Measurements from ENCODE around the gene UBE2M.

UBE2M gene

DNA sequence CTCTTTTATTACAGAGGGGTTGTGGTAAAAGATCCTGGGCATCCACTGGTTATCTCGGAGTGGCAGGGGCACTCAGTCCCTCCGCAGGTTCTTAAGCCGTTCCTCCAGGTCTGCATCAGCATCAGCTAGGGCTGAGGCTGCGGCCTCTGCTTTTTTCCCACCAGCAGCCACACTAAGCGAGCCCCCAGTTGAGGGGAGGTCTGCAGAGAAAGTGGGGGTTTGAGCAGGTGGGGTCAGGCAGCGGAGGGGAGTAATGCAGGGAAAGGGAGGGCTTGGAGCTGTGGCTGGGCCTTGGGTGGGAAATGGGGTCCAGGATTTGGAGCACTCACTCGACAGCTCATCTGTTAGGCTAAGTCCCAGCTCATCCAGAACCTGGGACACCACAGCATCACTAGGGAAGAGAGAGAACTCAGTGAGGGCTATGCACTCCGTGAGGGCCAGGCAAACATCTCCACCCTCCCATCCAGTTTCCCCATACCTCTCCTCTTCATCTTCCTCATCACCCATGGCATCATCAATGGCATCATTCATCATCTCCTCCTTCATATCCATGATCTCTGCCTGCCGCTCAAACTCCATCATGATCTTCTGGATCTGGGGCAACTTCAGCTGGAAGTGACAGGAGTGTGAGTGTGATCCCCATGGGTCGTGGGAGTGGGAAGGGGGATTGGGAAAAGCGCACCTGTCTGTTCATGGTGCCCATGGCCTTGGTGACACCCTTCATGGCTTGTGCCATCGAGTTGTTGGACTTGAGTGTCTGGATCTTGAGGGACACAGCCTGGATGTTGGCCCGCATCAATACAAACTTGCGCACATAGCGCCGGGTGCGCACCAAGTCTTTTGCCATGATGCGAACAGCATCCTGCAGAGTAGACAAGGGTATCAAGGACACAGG, 6.6 kb downstream of the UBE2M start:
- H3K36me3 ChIP-seq: peaks cover 67% of the 10 kb centered on the region
- no peaks in the 10 kb centered on the region for H3K27me3 ChIP-seq

GRCh38 chr19:58551123-58551497, 7.3 kb downstream of the UBE2M start:
- peaks cover 66% of the 10 kb centered on the region for H3K36me3 ChIP-seq
- no peak for DNase-seq
- H3K4me1 ChIP-seq: peaks cover 4% of the 10 kb centered on the region
- TF ChIP-seq, protein P1, sequence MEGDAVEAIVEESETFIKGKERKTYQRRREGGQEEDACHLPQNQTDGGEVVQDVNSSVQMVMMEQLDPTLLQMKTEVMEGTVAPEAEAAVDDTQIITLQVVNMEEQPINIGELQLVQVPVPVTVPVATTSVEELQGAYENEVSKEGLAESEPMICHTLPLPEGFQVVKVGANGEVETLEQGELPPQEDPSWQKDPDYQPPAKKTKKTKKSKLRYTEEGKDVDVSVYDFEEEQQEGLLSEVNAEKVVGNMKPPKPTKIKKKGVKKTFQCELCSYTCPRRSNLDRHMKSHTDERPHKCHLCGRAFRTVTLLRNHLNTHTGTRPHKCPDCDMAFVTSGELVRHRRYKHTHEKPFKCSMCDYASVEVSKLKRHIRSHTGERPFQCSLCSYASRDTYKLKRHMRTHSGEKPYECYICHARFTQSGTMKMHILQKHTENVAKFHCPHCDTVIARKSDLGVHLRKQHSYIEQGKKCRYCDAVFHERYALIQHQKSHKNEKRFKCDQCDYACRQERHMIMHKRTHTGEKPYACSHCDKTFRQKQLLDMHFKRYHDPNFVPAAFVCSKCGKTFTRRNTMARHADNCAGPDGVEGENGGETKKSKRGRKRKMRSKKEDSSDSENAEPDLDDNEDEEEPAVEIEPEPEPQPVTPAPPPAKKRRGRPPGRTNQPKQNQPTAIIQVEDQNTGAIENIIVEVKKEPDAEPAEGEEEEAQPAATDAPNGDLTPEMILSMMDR (IDR thresholded peaks at IDR 0.05; ENCODE audit: low read depth, low read length): no peak
- H3K27me3 ChIP-seq: no peaks in the 10 kb centered on the region; the same call in 1 of the 2 replicates
- no peak overlapping the region for H3K4me3 ChIP-seq (ENCODE audit: low read depth, low read length)
- H3K9me3 ChIP-seq: no peaks in the 10 kb centered on the region

More for the DNA sequence above, 6.6 kb downstream of the UBE2M start:
- Histone ChIP-seq H3K4me3 (ENCODE audit: low read depth, low read length) (no peak overlapping the region), H3K4me1 (peaks cover 4% of the 10 kb centered on the region), H3K9me3 (no peaks in the 10 kb centered on the region)
- TF ChIP-seq, protein P1 (IDR thresholded peaks at IDR 0.05; ENCODE audit: low read depth, low read length): no peak
- DNase-seq: no peak

DNA sequence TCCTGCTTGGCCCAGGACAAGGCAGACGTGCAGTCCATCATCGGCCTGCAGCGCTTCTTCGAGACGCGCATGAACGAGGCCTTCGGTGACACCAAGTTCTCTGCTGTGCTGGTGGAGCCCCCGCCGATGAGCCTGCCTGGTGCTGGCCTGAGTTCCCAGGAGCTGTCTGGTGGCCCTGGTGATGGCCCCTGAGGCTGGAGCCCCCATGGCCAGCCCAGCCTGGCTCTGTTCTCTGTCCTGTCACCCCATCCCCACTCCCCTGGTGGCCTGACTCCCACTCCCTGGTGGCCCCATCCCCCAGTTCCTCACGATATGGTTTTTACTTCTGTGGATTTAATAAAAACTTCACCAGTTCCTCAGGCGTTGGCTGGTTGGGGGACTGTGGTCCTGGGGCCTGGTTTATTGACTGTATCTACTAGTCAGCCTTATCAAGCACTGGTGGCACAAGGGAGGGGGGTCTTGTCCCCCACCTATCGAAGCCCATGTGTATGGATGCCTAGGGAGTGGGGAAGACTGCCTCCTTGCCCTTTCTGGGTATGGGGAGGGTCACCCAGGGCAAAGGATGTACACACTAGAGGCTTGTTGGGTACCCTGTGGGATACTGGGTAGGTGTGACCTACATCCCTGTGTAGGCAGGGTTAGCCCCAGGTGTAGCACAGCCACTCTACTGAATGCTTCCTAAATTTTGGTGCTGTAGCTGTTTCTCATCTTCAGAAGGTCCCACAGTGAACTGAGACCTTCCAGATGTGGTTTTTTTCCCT, 7.9 kb downstream of the UBE2M start:
- peaks cover 69% of the 10 kb centered on the region for H3K36me3 ChIP-seq

DNA sequence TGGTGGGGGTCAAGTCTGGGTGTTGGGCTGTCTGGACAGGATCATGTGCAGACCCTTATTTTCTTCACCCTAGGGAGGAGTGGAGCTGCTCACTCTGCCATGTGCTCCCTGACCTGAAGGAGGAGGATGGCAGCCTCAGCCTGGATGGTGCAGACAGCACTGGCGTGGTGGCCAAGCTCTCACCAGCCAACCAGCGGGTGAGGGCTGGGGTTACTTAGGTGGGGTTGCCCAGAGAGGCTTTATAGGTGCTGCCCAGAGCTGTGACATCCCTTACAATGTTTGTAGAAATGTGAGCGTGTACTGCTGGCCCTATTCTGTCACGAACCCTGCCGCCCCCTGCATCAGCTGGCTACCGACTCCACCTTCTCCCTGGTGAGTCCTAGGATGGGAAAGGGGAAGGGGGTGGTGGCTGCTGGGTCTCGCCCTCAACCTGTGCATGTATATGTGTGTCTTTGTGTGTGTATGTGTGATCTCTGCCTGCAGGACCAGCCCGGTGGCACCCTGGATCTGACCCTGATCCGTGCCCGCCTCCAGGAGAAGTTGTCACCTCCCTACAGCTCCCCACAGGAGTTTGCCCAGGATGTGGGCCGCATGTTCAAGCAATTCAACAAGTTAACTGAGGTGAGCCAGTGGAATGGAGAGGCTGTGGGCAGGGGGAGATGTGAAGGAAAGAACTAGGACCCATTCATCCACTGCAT, 8.6 kb downstream of the UBE2M start:
- peaks cover 4% of the 10 kb centered on the region for H3K4me1 ChIP-seq
- DNase-seq: no peak
- TF ChIP-seq, protein P1 (IDR thresholded peaks at IDR 0.05; ENCODE audit: low read depth, low read length): no peak
- H3K9me3 ChIP-seq: no peaks in the 10 kb centered on the region
- no peak overlapping the region for H3K4me3 ChIP-seq (ENCODE audit: low read depth, low read length)
- H3K36me3 ChIP-seq: peaks cover 69% of the 10 kb centered on the region
- peaks cover 6% of the 10 kb centered on the region for H3K27me3 ChIP-seq

More for the DNA sequence above, 7.9 kb downstream of the UBE2M start:
- Histone ChIP-seq H3K4me1 (peaks cover 4% of the 10 kb centered on the region), H3K27me3 (peaks cover 3% of the 10 kb centered on the region), H3K9me3 (no peaks in the 10 kb centered on the region), H3K4me3 (ENCODE audit: low read depth, low read length) (no peak overlapping the region)
- TF ChIP-seq, protein P1 (IDR thresholded peaks at IDR 0.05; ENCODE audit: low read depth, low read length): no peak
- DNase-seq: no peak

GRCh38 chr19:58548859-58549663, 9.3 kb downstream of the UBE2M start:
- peaks cover 69% of the 10 kb centered on the region for H3K36me3 ChIP-seq
- no peak for DNase-seq
- TF ChIP-seq, protein P1 (IDR thresholded peaks at IDR 0.05; ENCODE audit: low read depth, low read length): no peak
- no peaks in the 10 kb centered on the region for H3K9me3 ChIP-seq
- H3K27me3 ChIP-seq: peaks cover 6% of the 10 kb centered on the region
- peaks cover 4% of the 10 kb centered on the region for H3K4me1 ChIP-seq
- H3K4me3 ChIP-seq (ENCODE audit: low read depth, low read length): no peak overlapping the region
